Keratinocyte (primary cell): ENCODE data around the gene SMIM10L1. TPM values are rescaled to one million over a fixed set of nuclear protein-coding genes. Genes with fewer than 3 reads are reported as not detected.

ENCODE experiments used
- DNase-seq: peaks from one replicate; pipeline ENCODE4 v3.0.0-alpha.2; 2011; ENCODE audit warnings: low read depth, missing footprints, low spot score
- FAIRE-seq: peaks from 2 replicates; lab custom pipeline; 2011; peaks lifted over from hg19 to GRCh38; lab: Jason Lieb, UNC
- H2AFZ ChIP-seq: 2 replicates; pipeline ENCODE4 v1.6.0; 2012; ENCODE audit warnings: low read length, control low read depth, inconsistent platforms; ENCODE audit not compliant: control insufficient read depth
- H3K27ac ChIP-seq: 2 replicates; pipeline ENCODE4 v1.5.1; 2011; ENCODE audit warnings: low read length; ENCODE audit not compliant: control insufficient read depth, insufficient read depth
- H3K27me3 ChIP-seq: 3 replicates; pipeline ENCODE4 v1.6.0; 2011; ENCODE audit warnings: low read length; ENCODE audit not compliant: control insufficient read depth, insufficient read depth; ENCODE audit errors: extremely low read depth
- H3K36me3 ChIP-seq, 2 experiments: 2 replicates in 1 of 2; 3 replicates in 1 of 2; pipeline ENCODE4 v1.5.1; 2011; ENCODE audit warnings: low read length in 2 of 2, mild to moderate bottlenecking in 1 of 2; ENCODE audit not compliant: control insufficient read depth in 2 of 2, insufficient read depth in 2 of 2; ENCODE audit errors: extremely low read depth in 1 of 2
- H3K4me1 ChIP-seq: 3 replicates; pipeline ENCODE4 v1.5.1; 2011; ENCODE audit warnings: low read length; ENCODE audit not compliant: control insufficient read depth, insufficient read depth; ENCODE audit errors: extremely low read depth
- H3K4me2 ChIP-seq: 3 replicates; pipeline ENCODE4 v1.6.0; 2011; ENCODE audit warnings: low read depth, low read length; ENCODE audit not compliant: control insufficient read depth, insufficient read depth; ENCODE audit errors: extremely low read depth
- H3K4me3 ChIP-seq, 3 experiments: fragments of 200-600 bp in 1 of 3; sonication (generic) in 1 of 3; 2 replicates in 2 of 3; 3 replicates in 1 of 3; pipeline ENCODE4 v1.5.1; 2011 to 2016; ENCODE audit warnings: low read length in 3 of 3, mild to moderate bottlenecking in 3 of 3, control low read depth in 2 of 3, inconsistent platforms in 1 of 3, low read depth in 1 of 3, mixed read lengths in 1 of 3, mixed run types in 1 of 3, moderate library complexity in 1 of 3; ENCODE audit not compliant: control insufficient read depth in 2 of 3, insufficient read depth in 2 of 3; ENCODE audit errors: extremely low read depth in 1 of 3
- H3K79me2 ChIP-seq: 2 replicates; pipeline ENCODE4 v1.6.0; 2012; ENCODE audit warnings: low read length; ENCODE audit not compliant: control insufficient read depth, insufficient read depth
- H3K9ac ChIP-seq: 3 replicates; pipeline ENCODE4 v1.6.0; 2011; ENCODE audit warnings: low read length; ENCODE audit not compliant: control insufficient read depth, insufficient read depth; ENCODE audit errors: extremely low read depth
- H3K9me1 ChIP-seq: 3 replicates; pipeline ENCODE4 v1.6.0; 2011; ENCODE audit warnings: low read length; ENCODE audit not compliant: control insufficient read depth, insufficient read depth; ENCODE audit errors: extremely low read depth
- H3K9me3 ChIP-seq: 2 replicates; pipeline ENCODE4 v1.5.1; 2012; ENCODE audit warnings: low read depth, low read length; ENCODE audit not compliant: control insufficient read depth
- H4K20me1 ChIP-seq: 3 replicates; pipeline ENCODE4 v1.6.0; 2011; ENCODE audit warnings: low read length; ENCODE audit not compliant: control insufficient read depth, insufficient read depth; ENCODE audit errors: extremely low read depth
- EZH2 ChIP-seq: IDR thresholded peaks from one replicate; pipeline ENCODE4 v1.6.1; 2012; ENCODE audit warnings: inconsistent platforms, mild to moderate bottlenecking, low read length, moderate library complexity
- dilution Hi-C: fragments of 300-500 bp; cut with MboI; formaldehyde crosslinking; loops from one replicate; pipeline ENCODE4 v1.7.0; 2020; ENCODE audit warnings: low sequenced_read_pairs; ENCODE audit not compliant: extremely low pct_ligation_motif_present
- polyA plus RNA-seq, 5 experiments: library from polyadenylated mRNA; depleted of rRNA in 3 of 5; stranded (reverse) in 3 of 5; stranded (forward) in 1 of 5; unstranded in 1 of 5; fragments of >200 nt; gene quantifications; 1 replicate in 1 of 5; 2 replicates in 3 of 5; 3 replicates in 1 of 5; pipeline versions ENCODE4 v1.2.1 to v1.2.3, GENCODE V29; 2011 to 2012; ENCODE audit warnings: missing spikeins in 2 of 5, low read depth in 1 of 5, low replicate concordance in 1 of 5
- TF ChIP-seq, protein P1 (sequence below), 3 experiments: IDR thresholded peaks in 1 of 3; conservative IDR thresholded peaks in 1 of 3; optimal IDR thresholded peaks in 1 of 3; 2 replicates in 2 of 3; 3 replicates in 1 of 3; pipeline versions ENCODE3 to v1.5.1; 2011; ENCODE audit warnings: low read length in 3 of 3, mild to moderate bottlenecking in 3 of 3, moderate library complexity in 2 of 3, control low read depth in 1 of 3, inconsistent platforms in 1 of 3; ENCODE audit not compliant: insufficient read depth in 2 of 3; ENCODE audit errors: extremely low read depth in 1 of 3

SMIM10L1 gene
- polyA plus RNA-seq, 1 donor (not counting 4 experiments of a cell fraction or from before 2014, with no cell fraction given), result 3.9 TPM

DNA sequence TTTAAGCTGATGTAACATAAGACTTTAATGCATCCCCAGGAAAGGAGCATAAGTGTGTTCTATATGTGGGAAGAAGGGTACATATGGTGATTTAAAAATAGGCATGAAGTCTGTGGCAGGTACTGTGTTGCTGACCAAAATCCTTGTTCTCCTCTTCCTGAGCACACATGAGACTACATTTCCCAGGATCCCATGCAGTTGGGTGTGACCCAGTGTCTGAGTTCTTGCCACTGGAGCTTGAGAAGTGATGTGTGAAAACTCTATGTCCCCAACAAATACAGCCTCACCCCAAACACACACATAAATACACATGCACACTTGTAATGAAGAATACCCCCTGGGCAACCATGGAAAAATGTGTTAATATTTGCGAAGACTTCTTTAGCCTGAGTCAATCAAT, 8.5 kb upstream of the SMIM10L1 start:
- DNase-seq (no peak), FAIRE-seq (no peak)
- Histone ChIP-seq H4K20me1 (peaks cover 4% of the 10 kb centered on the region), H3K9me1 (no peaks in the 10 kb centered on the region), H3K79me2 (peaks cover 77% of the 10 kb centered on the region), H2AFZ (no peak overlapping the region), H3K4me1 (no peaks in the 10 kb centered on the region), H3K27ac (no peak overlapping the region), H3K9ac (no peak overlapping the region), H3K4me3 (no peak overlapping the region), H3K27me3 (no peaks in the 10 kb centered on the region), H3K36me3 (no peaks in the 10 kb centered on the region), H3K9me3 (no peaks in the 10 kb centered on the region), H3K4me2 (no peak overlapping the region)
- TF ChIP-seq EZH2, result no peak
- TF ChIP-seq, protein P1, sequence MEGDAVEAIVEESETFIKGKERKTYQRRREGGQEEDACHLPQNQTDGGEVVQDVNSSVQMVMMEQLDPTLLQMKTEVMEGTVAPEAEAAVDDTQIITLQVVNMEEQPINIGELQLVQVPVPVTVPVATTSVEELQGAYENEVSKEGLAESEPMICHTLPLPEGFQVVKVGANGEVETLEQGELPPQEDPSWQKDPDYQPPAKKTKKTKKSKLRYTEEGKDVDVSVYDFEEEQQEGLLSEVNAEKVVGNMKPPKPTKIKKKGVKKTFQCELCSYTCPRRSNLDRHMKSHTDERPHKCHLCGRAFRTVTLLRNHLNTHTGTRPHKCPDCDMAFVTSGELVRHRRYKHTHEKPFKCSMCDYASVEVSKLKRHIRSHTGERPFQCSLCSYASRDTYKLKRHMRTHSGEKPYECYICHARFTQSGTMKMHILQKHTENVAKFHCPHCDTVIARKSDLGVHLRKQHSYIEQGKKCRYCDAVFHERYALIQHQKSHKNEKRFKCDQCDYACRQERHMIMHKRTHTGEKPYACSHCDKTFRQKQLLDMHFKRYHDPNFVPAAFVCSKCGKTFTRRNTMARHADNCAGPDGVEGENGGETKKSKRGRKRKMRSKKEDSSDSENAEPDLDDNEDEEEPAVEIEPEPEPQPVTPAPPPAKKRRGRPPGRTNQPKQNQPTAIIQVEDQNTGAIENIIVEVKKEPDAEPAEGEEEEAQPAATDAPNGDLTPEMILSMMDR (optimal IDR thresholded peaks at IDR 0.05 in 1 of 3, IDR thresholded peaks at IDR 0.05 in 1 of 3, conservative IDR thresholded peaks at IDR 0.05 in 1 of 3; ENCODE audit: extremely low read depth in 1 of 3, insufficient read depth in 2 of 3, low read length in 3 of 3), result no peak
- dilution Hi-C loops, result no loop called here

DNA sequence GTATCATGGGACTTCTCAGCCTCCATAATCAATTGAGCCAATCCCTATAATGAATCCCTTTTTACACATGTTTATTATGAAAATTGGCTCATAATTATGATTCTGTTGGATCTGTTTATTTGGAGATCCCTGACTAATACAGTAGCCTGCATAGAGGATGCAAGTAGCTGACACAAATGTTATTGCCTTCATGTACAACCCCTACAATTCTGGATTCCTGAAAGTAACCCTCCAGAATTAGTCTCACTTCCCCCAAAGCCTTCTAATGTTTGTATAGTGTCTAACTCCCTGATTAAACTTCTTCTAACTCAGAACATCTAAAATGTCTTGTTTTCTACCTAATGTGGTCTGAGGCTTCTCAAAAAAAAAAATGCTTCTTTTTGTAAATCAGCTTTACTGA, 6.6 kb upstream of the SMIM10L1 start:
- Histone ChIP-seq H3K4me1 (no peaks in the 10 kb centered on the region), H3K27ac (no peak overlapping the region), H3K4me2 (no peak overlapping the region), H3K4me3 (no peak overlapping the region), H4K20me1 (peaks cover 4% of the 10 kb centered on the region), H3K9me1 (no peaks in the 10 kb centered on the region), H3K27me3 (no peaks in the 10 kb centered on the region), H3K36me3 (peaks cover 0 to 1% of the 10 kb centered on the region in 2 experiments), H3K9me3 (no peaks in the 10 kb centered on the region), H2AFZ (no peak overlapping the region), H3K9ac (no peak overlapping the region), H3K79me2 (peaks cover 80% of the 10 kb centered on the region)
- dilution Hi-C loops, result no loop called here
- TF ChIP-seq, protein P1 (optimal IDR thresholded peaks at IDR 0.05 in 1 of 3, IDR thresholded peaks at IDR 0.05 in 1 of 3, conservative IDR thresholded peaks at IDR 0.05 in 1 of 3; ENCODE audit: extremely low read depth in 1 of 3, insufficient read depth in 2 of 3, low read length in 3 of 3), result no peak
- TF ChIP-seq EZH2, result no peak
- FAIRE-seq (no peak), DNase-seq (no peak)
